ENCODE data around the gene TMEM114.

The TMEM114 gene

GRCh38 chr16:8631373-8631772, 41.1 kb upstream of the TMEM114 start:
- Mint-ChIP-seq H3K27ac (no peak overlapping the region), H3K36me3 (ENCODE audit: low read depth) (peaks cover 68% of the 10 kb centered on the region), H3K4me1 (peaks cover 8% of the 10 kb centered on the region), H3K9me3 (no peaks in the 10 kb centered on the region), H3K27me3 (ENCODE audit: low read depth) (no peaks in the 10 kb centered on the region), H3K4me3 (no peak overlapping the region)
- no peak for TF ChIP-seq CTCF (IDR thresholded peaks at IDR 0.05; ENCODE audit: unreplicated experiment in 3 of 3)

- Mint-ChIP-seq H3K4me1 (peaks cover 8% of the 10 kb centered on the region), H3K27me3 (ENCODE audit: low read depth) (no peaks in the 10 kb centered on the region), H3K4me3 (no peak overlapping the region), H3K27ac (no peak overlapping the region), H3K36me3 (ENCODE audit: low read depth) (peaks cover 67% of the 10 kb centered on the region), H3K9me3 (no peaks in the 10 kb centered on the region)
- no peak for TF ChIP-seq CTCF (IDR thresholded peaks at IDR 0.05; ENCODE audit: unreplicated experiment in 3 of 3)
These were observed 40.1 kb upstream of the TMEM114 start for GRCh38 chr16:8630255-8630953.

GRCh38 chr16:8628981-8629725, 38.8 kb upstream of the TMEM114 start:
- Mint-ChIP-seq H3K36me3 (ENCODE audit: low read depth) (peaks cover 70% of the 10 kb centered on the region), H3K27me3 (ENCODE audit: low read depth) (no peaks in the 10 kb centered on the region), H3K27ac (no peak overlapping the region), H3K4me1 (peaks cover 8% of the 10 kb centered on the region), H3K4me3 (no peak overlapping the region), H3K9me3 (no peaks in the 10 kb centered on the region)
- no peak for TF ChIP-seq CTCF (IDR thresholded peaks at IDR 0.05; ENCODE audit: unreplicated experiment in 3 of 3)

GRCh38 chr16:8627456-8627855, 37.1 kb upstream of the TMEM114 start:
- no peak overlapping the region for H3K27ac Mint-ChIP-seq
- H3K9me3 Mint-ChIP-seq: no peaks in the 10 kb centered on the region
- no peak overlapping the region for H3K4me3 Mint-ChIP-seq
- TF ChIP-seq CTCF (IDR thresholded peaks at IDR 0.05; ENCODE audit: unreplicated experiment in 3 of 3): no peak
- H3K4me1 Mint-ChIP-seq: peaks cover 13% of the 10 kb centered on the region
- no peaks in the 10 kb centered on the region for H3K27me3 Mint-ChIP-seq (ENCODE audit: low read depth)
- peaks cover 63% of the 10 kb centered on the region for H3K36me3 Mint-ChIP-seq (ENCODE audit: low read depth)

- TF ChIP-seq CTCF (IDR thresholded peaks at IDR 0.05; ENCODE audit: unreplicated experiment in 3 of 3): no peak
- no peak overlapping the region for H3K27ac Mint-ChIP-seq
- H3K4me3 Mint-ChIP-seq: no peak overlapping the region
- no peaks in the 10 kb centered on the region for H3K9me3 Mint-ChIP-seq
- H3K4me1 Mint-ChIP-seq: peaks cover 18% of the 10 kb centered on the region
- peaks cover 59% of the 10 kb centered on the region for H3K36me3 Mint-ChIP-seq (ENCODE audit: low read depth)
- H3K27me3 Mint-ChIP-seq (ENCODE audit: low read depth): no peaks in the 10 kb centered on the region
These were observed 36.6 kb upstream of the TMEM114 start for GRCh38 chr16:8626946-8627345.
